GM19043 (cell line): Measurements from ENCODE around the gene RELA.
"Not testable (repeated sequence)": the region's sequence is repeated elsewhere in the genome, so short reads cannot be mapped to it uniquely, and the experiment has no call there.

Experiments used
- ATAC-seq: cut with Tn5 transposase; IDR thresholded peaks from one replicate; pipeline ENCODE4 v1.9.1; 2021; ENCODE audit warnings: low read depth; ENCODE audit not compliant: unreplicated experiment

RELA gene

DNA sequence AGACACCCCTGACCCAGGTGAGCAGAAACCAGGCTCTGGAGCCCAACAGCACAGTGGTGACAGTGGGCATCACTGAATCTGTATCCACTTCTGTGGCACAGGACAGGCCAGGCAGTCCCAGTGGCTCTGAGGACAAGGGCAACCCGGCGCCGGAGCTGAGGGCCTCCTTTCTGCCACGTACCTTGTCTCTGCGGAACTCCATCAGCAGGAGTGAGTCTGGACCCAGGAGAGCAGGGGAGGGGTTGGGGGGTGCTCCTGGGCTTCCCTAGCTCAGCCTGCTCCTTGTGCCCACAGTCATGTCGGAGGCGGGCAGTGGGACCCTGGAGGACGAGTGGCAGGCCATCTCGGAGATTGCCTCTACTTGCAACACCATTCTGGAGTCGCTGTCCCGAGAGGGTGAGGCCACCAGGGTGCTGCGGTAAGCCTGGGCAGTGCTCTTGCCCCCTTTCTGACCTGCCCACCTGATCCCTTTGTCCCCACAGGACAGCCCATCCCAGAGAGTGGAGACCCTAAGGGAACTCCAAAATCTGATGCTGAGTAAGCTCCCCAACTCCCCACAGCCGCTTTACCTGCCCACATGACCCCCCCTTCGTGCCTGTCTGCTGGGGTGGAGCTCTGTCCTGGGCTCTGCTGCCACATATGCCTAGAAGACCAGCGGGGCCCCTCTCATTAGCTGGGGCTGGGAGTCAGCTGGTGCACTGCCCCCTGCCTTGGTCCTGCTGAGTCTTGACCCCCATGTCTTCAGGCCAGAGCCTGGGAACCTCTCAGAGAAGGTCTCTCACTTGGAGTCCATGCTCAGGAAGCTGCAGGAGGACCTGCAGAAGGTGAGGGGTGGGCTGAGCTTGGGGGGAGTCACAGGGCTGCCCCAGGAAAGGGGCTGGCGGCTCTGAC lies 12.8 kb downstream of the RELA start:
- no peak for ATAC-seq

- no peak for ATAC-seq
Measured at GRCh38 chr11:65648997-65649493, 13.7 kb downstream of the RELA start.

- no peak for ATAC-seq
Measured at GRCh38 chr11:65646958-65647701, 15.6 kb downstream of the RELA start.

- ATAC-seq, result no peak
Measured at GRCh38 chr11:65646288-65646957, 16.3 kb downstream of the RELA start.

DNA sequence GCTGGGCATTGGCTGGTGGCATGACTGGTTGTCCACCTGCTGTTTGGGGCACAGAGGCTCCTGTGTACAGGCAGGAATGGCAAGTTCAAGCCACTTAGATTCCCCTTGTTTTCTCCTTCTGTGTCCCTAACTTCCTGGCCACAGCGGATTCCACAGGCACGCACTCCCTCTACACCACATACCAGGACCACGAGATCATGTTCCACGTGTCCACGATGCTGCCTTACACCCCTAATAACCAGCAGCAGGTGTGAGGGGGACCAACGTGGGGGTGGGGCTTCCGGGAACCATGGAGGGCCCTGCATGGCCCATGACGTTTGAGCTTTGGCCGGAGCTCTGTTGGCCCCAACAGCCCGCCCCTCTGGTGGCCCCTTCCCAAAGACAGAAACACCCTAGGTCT lies 17.0 kb downstream of the RELA start:
- no peak for ATAC-seq

DNA sequence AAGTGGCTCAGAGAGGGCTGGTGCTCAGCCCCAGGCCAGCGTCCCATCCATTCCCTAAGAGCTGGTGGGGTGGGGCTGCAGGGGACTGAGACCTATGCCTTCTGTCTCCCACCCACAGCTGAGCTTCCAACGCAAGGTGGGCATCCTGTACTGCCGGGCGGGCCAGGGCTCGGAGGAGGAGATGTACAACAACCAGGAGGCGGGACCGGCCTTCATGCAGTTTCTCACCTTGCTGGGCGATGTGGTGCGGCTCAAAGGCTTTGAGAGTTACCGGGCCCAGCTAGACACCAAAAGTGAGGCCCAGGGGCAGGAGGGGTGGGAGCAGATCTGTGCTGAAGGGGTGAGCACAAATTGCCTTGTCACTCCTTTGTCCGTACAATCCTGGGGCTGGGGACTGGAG lies 17.9 kb downstream of the RELA start:
- ATAC-seq, result no peak

GRCh38 chr11:65643971-65644370 lies 18.7 kb downstream of the RELA start:
- ATAC-seq, result no peak

GRCh38 chr11:65642014-65642671 lies 20.6 kb downstream of the RELA start:
- no peak for ATAC-seq

- ATAC-seq, result no peak
Measured at GRCh38 chr11:65641297-65642013, 21.3 kb downstream of the RELA start.

- no peak for ATAC-seq
Measured at GRCh38 chr11:65640483-65641296, 22.0 kb downstream of the RELA start.

DNA sequence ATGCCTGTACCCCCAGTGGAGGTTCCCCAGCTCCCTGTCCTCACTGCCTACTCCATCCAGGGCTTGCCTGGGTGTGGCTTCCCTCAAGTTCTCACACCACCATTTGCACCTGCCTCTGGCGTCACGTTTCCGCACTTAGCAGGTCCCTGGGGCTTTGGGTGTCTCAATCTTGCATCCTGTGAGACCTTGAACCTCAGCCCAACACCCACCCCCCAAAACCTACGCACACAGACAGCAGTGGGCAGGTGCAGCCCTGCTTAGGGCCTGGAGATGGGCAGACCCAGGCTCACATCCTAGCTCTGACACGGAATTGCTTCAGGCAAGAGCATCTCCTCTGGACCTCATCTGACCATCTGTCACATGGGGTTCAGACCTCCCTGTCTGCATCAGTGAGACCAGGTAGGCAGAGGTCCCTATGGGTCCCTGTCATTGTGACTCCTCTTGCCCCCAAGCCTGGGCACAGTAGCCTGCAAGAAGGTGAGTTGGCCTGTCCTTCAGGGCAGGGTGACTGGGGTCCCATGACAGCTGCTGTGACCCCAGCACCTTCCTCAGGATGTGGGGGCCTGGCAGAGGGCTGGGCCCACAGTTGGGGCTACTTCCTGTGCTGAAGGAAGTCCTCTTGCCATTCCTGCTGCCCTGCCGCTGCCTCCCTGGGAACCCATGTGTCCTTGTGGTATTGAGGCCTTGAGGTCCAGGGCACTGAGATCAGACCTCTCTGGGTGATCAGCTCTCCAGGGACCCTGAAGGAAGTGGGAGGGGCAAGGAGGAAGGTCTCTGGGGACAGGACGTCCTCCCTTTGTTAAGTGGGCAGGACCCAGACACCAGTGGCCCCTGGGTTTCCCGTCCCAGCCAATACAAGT lies 22.9 kb downstream of the RELA start:
- ATAC-seq, result no peak

- not testable (repeated sequence) for ATAC-seq
Measured at GRCh38 chr11:65639228-65639597, 23.5 kb downstream of the RELA start.

DNA sequence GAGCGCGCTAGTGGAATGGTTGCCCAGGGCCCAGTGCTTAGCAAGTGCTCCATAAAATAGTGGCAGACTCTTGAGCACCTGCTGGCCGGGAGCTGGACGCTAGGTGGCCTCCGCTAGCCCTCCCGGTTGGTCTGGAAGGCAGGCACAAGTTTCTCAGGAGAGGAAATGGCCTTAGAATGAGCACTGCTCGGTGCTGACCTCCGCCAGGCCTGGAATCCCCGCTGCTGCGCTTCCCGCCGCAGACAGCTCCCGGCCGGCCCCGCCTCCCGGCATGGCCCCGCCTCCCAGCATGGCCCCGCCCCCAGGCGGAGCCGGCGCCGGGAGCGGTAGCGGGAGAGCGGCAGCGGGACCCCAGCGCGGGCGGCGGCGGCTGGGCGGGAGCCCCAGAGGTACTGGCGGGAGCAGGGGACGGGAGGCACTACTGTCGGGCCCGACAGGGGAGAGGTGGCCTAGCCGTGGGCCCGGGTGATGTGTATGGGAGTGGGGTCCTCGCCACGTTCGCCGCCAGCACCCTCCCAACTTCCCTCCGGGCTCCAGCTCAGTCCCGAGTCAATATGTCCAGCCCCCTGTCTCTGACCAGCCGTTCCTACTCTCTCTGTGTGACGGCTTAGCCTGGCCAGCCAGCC lies 24.8 kb downstream of the RELA start, which contains the start of gene SIPA1:
SIPA1 (plus strand) TSS at position 308 of the 626 bp plus-strand sequence. CDS start 2,821 bp downstream, outside the sequence.
- peak; percentile 40 for ATAC-seq

DNA sequence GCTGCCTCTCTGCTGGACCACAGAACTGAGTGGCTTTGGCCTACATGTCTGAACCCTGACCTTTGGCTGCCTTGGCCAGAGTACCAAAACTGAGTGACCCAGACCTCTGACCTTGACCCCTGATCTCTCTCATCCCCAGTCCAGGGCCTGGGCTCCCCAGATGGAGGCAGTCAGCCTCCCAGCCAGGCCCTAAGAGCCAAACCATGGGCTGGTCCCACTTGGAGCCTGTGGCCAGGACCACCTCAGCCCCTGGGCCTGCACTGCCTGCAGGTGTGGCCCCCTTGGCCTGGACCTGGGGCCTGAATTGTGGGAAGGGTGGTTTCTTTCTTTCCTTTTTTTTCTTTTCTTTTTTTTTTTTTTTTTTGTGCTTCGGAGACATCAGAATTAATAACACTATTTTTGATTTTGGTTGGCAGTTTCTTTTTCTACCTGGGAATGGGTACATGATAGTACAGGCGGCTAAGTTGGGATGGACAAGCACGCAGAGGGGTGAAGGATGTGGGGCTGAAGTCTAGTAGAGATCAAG lies 25.6 kb downstream of the RELA start:
- ATAC-seq, result no peak

GRCh38 chr11:65636108-65637031 lies 26.3 kb downstream of the RELA start:
- no peak for ATAC-seq
